GM21526 (cell line): ENCODE data around the gene DBN1.
A peak's percentile ranks its signal among the peaks of the same experiment; 100 is the strongest.

Experiments
- ATAC-seq: cut with Tn5 transposase; IDR thresholded peaks from one replicate; pipeline ENCODE4 v1.9.1; 2021; ENCODE audit warnings: moderate library complexity; ENCODE audit not compliant: unreplicated experiment, low FRiP score

DBN1 gene

DNA sequence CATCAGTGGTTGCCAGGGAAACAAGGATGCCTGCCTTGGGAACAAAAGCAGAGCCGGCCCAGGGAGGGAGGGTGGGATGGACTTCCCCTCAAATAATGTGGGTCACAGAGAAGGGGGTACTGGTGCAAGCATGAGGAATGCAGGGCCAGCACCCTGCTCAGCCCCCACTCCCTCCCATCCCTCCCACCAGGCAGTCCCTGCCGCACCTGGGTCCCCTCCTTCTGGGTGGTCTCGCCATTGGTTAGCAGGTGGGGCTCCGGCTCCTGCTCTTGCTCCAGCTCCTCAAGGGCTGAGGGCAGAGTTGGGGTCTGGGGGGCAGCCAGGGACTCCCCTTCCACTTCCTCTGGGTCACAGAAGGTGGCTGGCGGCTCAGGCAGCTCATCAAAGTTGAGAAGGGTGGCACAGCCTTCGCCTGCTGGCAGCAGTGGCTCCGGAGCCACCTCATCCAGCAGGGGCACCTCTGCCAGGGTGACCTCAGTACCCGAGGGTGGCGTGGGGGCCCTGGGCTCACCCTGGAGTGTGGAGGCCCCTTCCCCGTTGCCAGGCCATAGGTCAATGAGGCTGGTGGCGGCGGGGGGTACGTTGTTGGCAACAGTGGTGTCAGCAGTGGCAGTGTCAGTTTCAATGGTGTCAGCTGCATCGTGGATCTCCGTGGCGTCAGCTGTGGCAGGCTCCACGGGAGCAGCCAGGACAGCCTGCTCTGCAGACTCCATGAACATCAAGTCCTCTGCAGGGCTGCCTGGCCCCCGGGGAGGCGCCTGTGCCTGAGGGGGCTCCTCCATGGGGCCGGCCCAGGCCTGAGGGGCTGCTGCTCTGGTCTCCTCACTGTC, 15.4 kb downstream of the DBN1 start:
- ATAC-seq, result no peak

GRCh38 chr5:177456976-177457851, 16.2 kb downstream of the DBN1 start:
- ATAC-seq, result peak; percentile 30

DNA sequence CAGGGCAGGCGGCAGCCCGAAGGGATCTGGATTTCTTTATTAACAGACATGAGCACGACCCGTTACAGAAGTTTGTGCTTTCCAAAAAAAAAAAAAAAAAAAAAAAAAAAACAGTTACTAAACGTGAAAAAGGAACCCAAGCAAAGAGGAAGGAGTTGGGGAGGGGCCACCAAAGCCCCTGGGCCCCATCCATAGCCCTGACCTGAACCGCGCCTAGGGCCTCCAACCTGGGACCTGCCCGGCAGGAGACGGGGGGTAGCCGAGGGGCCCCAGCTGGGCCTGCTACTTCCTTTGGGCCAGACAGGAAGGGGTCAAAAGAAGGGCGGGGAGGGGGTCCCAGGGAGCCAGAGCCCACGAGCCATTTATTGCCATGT, 16.9 kb downstream of the DBN1 start:
- ATAC-seq, result no peak

- peak; percentile 12 for ATAC-seq
Measured at GRCh38 chr5:177455661-177456590, 17.5 kb downstream of the DBN1 start.

GRCh38 chr5:177455036-177455660, 18.3 kb downstream of the DBN1 start:
- peak; percentile 49 for ATAC-seq

GRCh38 chr5:177454397-177455035, 18.9 kb downstream of the DBN1 start:
- ATAC-seq, result peak; percentile 42

GRCh38 chr5:177453852-177454396, 19.5 kb downstream of the DBN1 start:
- ATAC-seq, result peak; percentile 5

DNA sequence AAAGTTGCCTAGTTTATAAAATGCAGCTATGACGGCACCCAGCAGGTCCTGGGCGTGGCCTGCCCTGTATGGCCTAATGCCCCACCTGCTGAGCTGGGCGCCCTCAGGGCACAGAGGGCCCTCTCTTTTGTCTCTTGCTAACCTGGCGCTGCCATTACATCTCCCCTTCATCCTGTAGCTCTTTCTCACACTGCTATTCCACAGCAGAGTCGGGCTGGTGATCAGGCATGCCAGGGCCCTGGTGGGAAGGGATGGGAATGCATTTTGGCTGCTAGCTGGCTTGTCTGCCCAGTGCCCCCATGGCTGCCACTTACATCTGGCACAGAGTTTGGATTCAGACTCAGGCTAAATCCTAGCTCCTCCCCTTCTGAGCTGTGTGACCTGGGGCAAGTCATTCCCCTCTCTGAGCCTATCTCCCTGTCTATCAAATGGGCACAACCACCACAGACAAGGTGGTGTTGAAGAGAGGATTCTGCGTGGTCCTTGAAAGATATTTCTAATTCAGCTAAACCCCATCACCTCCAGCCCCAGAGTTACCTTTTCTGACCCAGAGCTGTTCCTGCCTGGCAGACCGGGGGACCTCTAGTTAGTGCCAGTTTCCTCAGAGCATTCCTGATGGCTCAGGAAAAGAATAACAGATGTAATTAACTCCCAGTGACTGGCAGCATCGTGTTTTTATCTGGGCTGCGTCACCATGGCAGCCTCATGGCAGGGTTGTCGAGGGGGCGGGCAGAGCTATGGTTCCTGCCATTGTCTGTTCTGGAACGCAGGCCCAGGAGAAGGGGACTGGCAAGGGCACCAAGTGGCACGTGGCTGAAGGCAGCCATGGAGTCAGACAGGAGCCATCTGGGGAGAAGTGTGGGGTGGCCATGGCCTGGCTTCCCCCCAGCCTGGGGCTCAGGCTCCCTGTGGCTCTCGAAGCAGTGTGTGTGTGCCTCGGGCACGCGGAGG, 20.5 kb downstream of the DBN1 start:
- no peak for ATAC-seq

- no peak for ATAC-seq
Measured at GRCh38 chr5:177450667-177451424, 22.6 kb downstream of the DBN1 start.

DNA sequence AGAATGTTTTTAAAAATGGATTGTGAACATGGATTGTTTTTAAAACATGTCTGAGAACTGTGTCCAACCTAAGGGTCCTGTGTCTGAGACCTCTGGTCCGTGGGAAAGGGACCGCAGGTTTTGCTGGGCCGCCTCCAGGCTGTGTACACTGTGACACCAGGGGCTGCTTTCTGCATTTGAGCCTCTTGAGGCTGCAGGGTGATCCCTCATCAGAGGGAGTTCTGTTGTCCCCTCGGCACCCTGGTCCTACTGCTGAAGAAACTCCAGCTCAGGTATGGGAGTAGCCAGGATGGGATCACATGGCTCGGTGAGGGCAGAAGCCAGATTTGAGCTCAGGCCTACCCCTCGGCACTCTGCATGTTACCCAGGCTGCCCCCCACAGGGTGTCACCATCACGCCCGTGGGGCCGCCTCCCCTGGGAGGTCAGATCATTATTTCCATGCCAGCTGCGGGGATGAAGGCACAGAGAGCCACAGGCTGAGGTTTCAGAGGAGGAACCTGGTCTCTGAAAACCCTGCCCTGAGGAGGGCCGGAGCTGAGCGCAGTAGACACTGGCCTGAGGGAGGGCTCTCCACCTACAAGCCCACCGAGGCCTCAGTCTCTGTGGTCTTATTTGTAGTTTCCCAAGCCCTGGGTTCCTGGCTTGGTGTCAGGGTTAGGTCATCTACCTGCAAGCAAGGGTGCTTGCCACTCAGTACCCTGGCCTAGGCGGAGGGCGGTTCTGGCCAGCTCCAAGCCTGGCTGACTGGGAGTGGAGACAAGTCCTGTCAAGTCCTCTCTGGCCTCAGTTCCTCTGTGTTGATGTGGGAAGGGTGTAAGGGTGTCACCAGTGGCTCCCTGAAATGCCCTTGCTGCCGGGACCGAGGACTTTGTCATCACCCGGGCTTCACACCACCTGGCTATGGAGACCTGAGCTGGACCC, 24.0 kb downstream of the DBN1 start:
- ATAC-seq, result no peak

GRCh38 chr5:177448244-177448950, 25.0 kb downstream of the DBN1 start:
- no peak for ATAC-seq

GRCh38 chr5:177447611-177448243, 25.7 kb downstream of the DBN1 start:
- no peak for ATAC-seq

DNA sequence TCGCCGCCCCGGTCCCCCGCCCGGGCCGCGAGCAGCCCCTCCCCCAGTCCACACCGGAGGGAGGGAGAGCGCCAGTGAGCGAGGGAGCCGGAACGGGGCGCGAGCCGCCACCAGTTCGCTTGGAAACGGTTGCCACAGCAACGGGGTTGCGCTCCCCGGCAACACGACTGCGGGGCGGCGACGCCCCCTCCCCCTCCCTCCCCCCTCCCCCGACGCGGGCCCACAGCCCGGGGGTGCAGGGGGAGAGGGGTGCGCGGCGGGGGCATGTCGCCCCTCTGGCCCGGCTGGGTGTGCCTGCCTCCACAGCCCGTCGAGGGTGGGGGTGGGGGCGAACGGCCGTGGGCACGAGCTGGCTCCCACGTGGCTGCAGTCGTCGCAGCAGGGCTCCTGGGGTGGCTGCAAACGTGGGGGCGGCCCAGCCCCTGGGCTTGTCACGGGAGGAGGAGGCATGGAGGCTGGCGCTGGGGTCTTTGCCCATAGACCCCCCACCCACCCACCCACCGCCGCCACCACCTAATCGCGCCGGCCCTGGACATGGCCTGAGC, 26.3 kb downstream of the DBN1 start:
- ATAC-seq, result peak; percentile 18

DNA sequence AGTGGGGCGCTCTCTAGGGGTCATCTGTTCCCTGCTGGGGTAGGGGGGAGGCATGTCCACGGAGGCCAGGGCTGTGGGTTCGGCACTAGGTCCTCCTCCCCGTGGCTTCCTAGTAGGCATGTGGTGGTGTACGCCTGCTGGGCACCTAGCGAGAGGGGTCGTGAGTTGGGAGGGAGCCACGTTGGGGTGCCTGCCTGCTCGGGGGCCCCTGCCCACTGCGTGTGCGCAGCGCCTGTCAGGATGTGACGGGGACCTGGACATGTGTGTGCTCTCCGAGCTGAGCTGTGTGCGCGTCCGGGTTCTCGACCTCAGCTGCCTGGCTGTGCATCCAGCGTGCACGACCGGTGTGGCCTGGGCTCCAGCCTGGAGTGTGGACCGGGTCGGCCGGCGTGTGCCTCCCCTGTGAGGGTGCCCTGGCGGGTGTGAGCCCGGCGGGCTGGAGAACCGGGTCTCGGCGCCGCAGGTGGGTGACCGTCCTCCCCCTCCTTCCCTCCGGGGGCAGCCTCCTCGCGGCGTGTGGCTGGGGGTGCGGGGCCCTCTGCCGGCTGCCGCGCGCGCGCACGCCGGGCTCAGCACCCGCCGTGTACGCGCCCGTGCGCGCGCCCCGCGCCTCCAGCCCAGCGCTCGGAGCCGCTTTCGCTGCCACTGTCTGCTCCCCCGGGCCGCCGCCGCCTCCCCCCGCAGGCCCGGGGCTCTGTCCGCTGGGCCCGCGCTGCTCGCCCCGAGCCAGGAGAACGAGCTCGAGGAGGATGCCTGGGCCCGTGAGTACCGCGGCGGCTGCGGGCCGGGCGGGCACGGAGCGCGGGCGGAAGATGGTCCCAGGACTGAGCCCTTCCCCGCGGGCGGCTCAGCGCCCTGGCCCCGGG, 27.0 kb downstream of the DBN1 start, which contains the start of gene PRR7:
Gene PRR7 (plus strand): TSS at position 615 of the 866 bp plus-strand sequence. CDS start 8,254 bp downstream, outside the sequence.
- ATAC-seq, result peak; percentile 41
